SK-N-MC (cell line): ENCODE results near the gene SNRNP48.

Source experiments
- EZH2 ChIP-seq: fragments of 200-600 bp; sonication (generic); IDR thresholded peaks from one replicate; pipeline ENCODE4 v1.6.1; 2017; ENCODE audit warnings: antibody characterized with exemption
- POLR2AphosphoS5 ChIP-seq: IDR thresholded peaks from 2 replicates; pipeline ENCODE4 v1.6.1; 2012; ENCODE audit warnings: mild to moderate bottlenecking, low read depth, low read length, borderline replicate concordance

DNA sequence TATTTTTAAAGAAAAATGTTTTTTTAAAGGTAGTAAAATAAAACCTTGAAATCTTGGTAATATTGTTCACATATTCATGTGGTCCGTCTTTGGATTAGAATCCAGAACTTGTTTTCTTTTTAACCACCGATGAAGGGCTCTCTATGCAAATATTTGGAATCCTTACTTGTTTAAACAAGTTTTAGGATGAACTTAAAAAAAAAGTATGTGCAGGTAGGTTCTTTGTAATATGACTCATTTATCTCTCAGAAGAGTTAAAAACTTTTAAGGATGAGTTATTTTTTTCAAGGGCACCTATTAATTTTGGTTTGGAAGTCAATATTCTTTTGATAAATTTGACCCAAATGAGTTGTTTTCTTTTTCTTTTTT, 39.6 kb upstream of the SNRNP48 start:
- TF ChIP-seq POLR2AphosphoS5 (no peak), EZH2 (no peak)
